MM.1S (cell line): Measurements from ENCODE around the gene MYADM.

ENCODE experiments used
- DNase-seq: peaks from one replicate; pipeline ENCODE4 v3.0.0-alpha.2; 2015
- H2AFZ ChIP-seq: fragments of 300-600 bp; sonication (generic); 2 replicates; pipeline ENCODE4 v1.6.0; 2016; ENCODE audit warnings: antibody characterized with exemption, low read length
- H3F3A ChIP-seq: fragments of 300-600 bp; sonication (generic); 2 replicates; pipeline ENCODE4 v1.6.1; 2016; ENCODE audit warnings: mild to moderate bottlenecking, antibody characterized with exemption, low read length, moderate library complexity, mixed read lengths; ENCODE audit not compliant: insufficient read depth
- H3K27ac ChIP-seq: fragments of 300-600 bp; sonication (generic); 2 replicates; pipeline ENCODE4 v1.5.1; 2016; ENCODE audit warnings: mild to moderate bottlenecking, low read length
- H3K27me3 ChIP-seq: fragments of 300-600 bp; sonication (generic); replicated peaks from 2 replicates; pipeline ENCODE4 v1.6.0; 2016; ENCODE audit warnings: low read length; ENCODE audit not compliant: insufficient read depth
- H3K36me3 ChIP-seq: fragments of 300-600 bp; sonication (generic); replicated peaks from 2 replicates; pipeline ENCODE4 v1.6.1; 2016; ENCODE audit warnings: mild to moderate bottlenecking, low read length, mixed read lengths; ENCODE audit not compliant: insufficient read depth
- H3K4me1 ChIP-seq: fragments of 300-600 bp; sonication (generic); 2 replicates; pipeline ENCODE4 v1.6.1; 2016; ENCODE audit warnings: low read length, mixed read lengths
- H3K4me2 ChIP-seq: fragments of 300-600 bp; sonication (generic); 2 replicates; pipeline ENCODE4 v1.6.0; 2016; ENCODE audit warnings: low read depth, low read length
- H3K4me3 ChIP-seq: fragments of 300-600 bp; sonication (generic); 2 replicates; pipeline ENCODE4 v1.5.1; 2016; ENCODE audit warnings: low read length, mixed read lengths
- H3K79me2 ChIP-seq: fragments of 300-600 bp; sonication (generic); 2 replicates; pipeline ENCODE4 v1.6.1; 2016; ENCODE audit warnings: mixed run types, low read length, mixed read lengths
- H3K9ac ChIP-seq: fragments of 300-600 bp; sonication (generic); 2 replicates; pipeline ENCODE4 v1.6.1; 2016; ENCODE audit warnings: low read length, mixed read lengths
- H3K9me2 ChIP-seq: fragments of 300-600 bp; sonication (generic); replicated peaks from 2 replicates; pipeline ENCODE4 v1.6.1; 2016; ENCODE audit warnings: mild to moderate bottlenecking, low read length, mixed read lengths; ENCODE audit not compliant: insufficient read depth
- H3K9me3 ChIP-seq: fragments of 300-600 bp; sonication (generic); replicated peaks from 2 replicates; pipeline ENCODE4 v1.6.1; 2016; ENCODE audit warnings: mild to moderate bottlenecking, low read length, mixed read lengths; ENCODE audit not compliant: insufficient read depth
- H4K20me1 ChIP-seq: fragments of 300-600 bp; sonication (generic); 2 replicates; pipeline ENCODE4 v1.6.1; 2016; ENCODE audit warnings: mild to moderate bottlenecking, low read length, moderate library complexity, mixed read lengths; ENCODE audit not compliant: insufficient read depth
- CTCF ChIP-seq: fragments of 300-600 bp; sonication (generic); IDR thresholded peaks from 2 replicates; pipeline ENCODE4 v1.5.1; 2016; ENCODE audit warnings: antibody characterized with exemption, low read length, mixed read lengths
- EZH2 ChIP-seq: fragments of 300-600 bp; sonication (generic); optimal IDR thresholded peaks from 2 replicates; pipeline ENCODE3; 2017; ENCODE audit warnings: low read depth, mild to moderate bottlenecking, antibody characterized with exemption, low read length, mixed read lengths
- EZH2phosphoT487 ChIP-seq: fragments of 300-600 bp; sonication (generic); IDR thresholded peaks from 2 replicates; pipeline ENCODE4 v1.6.1; 2018; ENCODE audit warnings: antibody characterized with exemption, low read length

Gene MYADM

GRCh38 chr19:53875602-53876325 lies 8.1 kb downstream of the MYADM start:
- no peak overlapping the region for H3K27ac ChIP-seq
- no peaks in the 10 kb centered on the region for H4K20me1 ChIP-seq
- no peak overlapping the region for H3K4me3 ChIP-seq
- no peaks in the 10 kb centered on the region for H3K36me3 ChIP-seq
- H3K79me2 ChIP-seq = no peaks in the 10 kb centered on the region
- no peak overlapping the region for H2AFZ ChIP-seq
- no peaks in the 10 kb centered on the region for H3F3A ChIP-seq
- peaks cover 5% of the 10 kb centered on the region for H3K27me3 ChIP-seq
- H3K4me1 ChIP-seq = no peaks in the 10 kb centered on the region
- H3K9me3 ChIP-seq = no peaks in the 10 kb centered on the region
- no peak for DNase-seq
- no peak overlapping the region for H3K9ac ChIP-seq
- no peaks in the 10 kb centered on the region for H3K9me2 ChIP-seq
- no peak overlapping the region for H3K4me2 ChIP-seq
- no peak for TF ChIP-seq CTCF
- TF ChIP-seq EZH2 = no peak
- no peak for TF ChIP-seq EZH2phosphoT487

- Histone ChIP-seq H2AFZ (no peak overlapping the region), H3K27me3 (peaks cover 11% of the 10 kb centered on the region), H4K20me1 (no peaks in the 10 kb centered on the region), H3K27ac (no peak overlapping the region), H3K4me1 (no peaks in the 10 kb centered on the region), H3F3A (no peaks in the 10 kb centered on the region), H3K4me3 (no peak overlapping the region), H3K9me2 (no peaks in the 10 kb centered on the region), H3K4me2 (no peak overlapping the region), H3K36me3 (no peaks in the 10 kb centered on the region), H3K79me2 (no peaks in the 10 kb centered on the region), H3K9ac (no peak overlapping the region), H3K9me3 (no peaks in the 10 kb centered on the region)
- DNase-seq = no peak
- no peak for TF ChIP-seq CTCF
- TF ChIP-seq EZH2phosphoT487 = no peak
- no peak for TF ChIP-seq EZH2
Measured at GRCh38 chr19:53876651-53877224, 9.1 kb downstream of the MYADM start.

GRCh38 chr19:53877361-53877766 lies 9.7 kb downstream of the MYADM start:
- H3K27ac ChIP-seq = no peak overlapping the region
- no peaks in the 10 kb centered on the region for H3K36me3 ChIP-seq
- H3K9me3 ChIP-seq = no peaks in the 10 kb centered on the region
- TF ChIP-seq EZH2phosphoT487 (no peak), EZH2 (no peak), CTCF (no peak)
- no peaks in the 10 kb centered on the region for H3K4me1 ChIP-seq
- H3K79me2 ChIP-seq = no peaks in the 10 kb centered on the region
- no peak overlapping the region for H3K4me3 ChIP-seq
- H2AFZ ChIP-seq = no peak overlapping the region
- no peaks in the 10 kb centered on the region for H3F3A ChIP-seq
- no peak overlapping the region for H3K4me2 ChIP-seq
- no peaks in the 10 kb centered on the region for H4K20me1 ChIP-seq
- DNase-seq = no peak
- no peak overlapping the region for H3K9ac ChIP-seq
- H3K9me2 ChIP-seq = no peaks in the 10 kb centered on the region
- peaks cover 12% of the 10 kb centered on the region for H3K27me3 ChIP-seq
